NCI-H128 (cell line): ENCODE results near the gene NOXA1.

Experiments used
- DNase-seq: peaks from one replicate; lab custom pipeline; 2025; ENCODE audit not compliant: unreplicated experiment; lab: John Stamatoyannopoulos, UW

Gene NOXA1

GRCh38 chr9:137423514-137424291 lies 510 bp downstream of the NOXA1 start:
- no peak for DNase-seq

GRCh38 chr9:137426018-137426681 lies 3.0 kb downstream of the NOXA1 start:
- no peak for DNase-seq

- DNase-seq, result no peak
These were observed 4.5 kb downstream of the NOXA1 start for GRCh38 chr9:137427454-137428310.

- DNase-seq, result no peak
These were observed 5.1 kb downstream of the NOXA1 start for GRCh38 chr9:137428311-137428630.

- DNase-seq, result no peak
These were observed 5.8 kb downstream of the NOXA1 start for GRCh38 chr9:137428841-137429545.

GRCh38 chr9:137429546-137429890 lies 6.3 kb downstream of the NOXA1 start:
- DNase-seq, result no peak

GRCh38 chr9:137429974-137430722 lies 7.0 kb downstream of the NOXA1 start:
- DNase-seq, result peak; percentile 66

GRCh38 chr9:137430723-137431415 lies 7.7 kb downstream of the NOXA1 start:
- no peak for DNase-seq

- no peak for DNase-seq
These were observed 8.3 kb downstream of the NOXA1 start for GRCh38 chr9:137431416-137431931.

GRCh38 chr9:137432687-137433348 lies 9.6 kb downstream of the NOXA1 start:
- no peak for DNase-seq

GRCh38 chr9:137433349-137433915 lies 10.2 kb downstream of the NOXA1 start:
- DNase-seq, result no peak

GRCh38 chr9:137433916-137434431 lies 10.8 kb downstream of the NOXA1 start:
- DNase-seq, result no peak

- DNase-seq, result no peak
These were observed 11.5 kb downstream of the NOXA1 start for GRCh38 chr9:137434498-137435380.

- DNase-seq, result no peak
These were observed 12.2 kb downstream of the NOXA1 start for GRCh38 chr9:137435381-137435891.

- DNase-seq, result no peak
These were observed 13.0 kb downstream of the NOXA1 start for GRCh38 chr9:137435980-137436760.

- no peak for DNase-seq
These were observed 13.8 kb downstream of the NOXA1 start for GRCh38 chr9:137436761-137437600.
